HFF-Myc (cell line): ENCODE data around the gene UBASH3A.

Source experiments
- DNase-seq: peaks from one replicate; pipeline ENCODE4 v3.0.0-alpha.2; 2011; ENCODE audit warnings: low read depth; ENCODE audit errors: extremely low read depth
- H3K4me3 ChIP-seq: replicated peaks from 2 replicates; pipeline ENCODE4 v1.5.1; 2011; ENCODE audit warnings: low read depth, mild to moderate bottlenecking, control low read depth, low read length
- CTCF ChIP-seq: IDR thresholded peaks from 2 replicates; pipeline ENCODE4 v1.5.1; 2012; ENCODE audit warnings: mild to moderate bottlenecking, low read depth, low read length, control low read depth; ENCODE audit errors: missing control alignments

UBASH3A gene

GRCh38 chr21:42401154-42401553 is 2.5 kb upstream of the UBASH3A start:
- H3K4me3 ChIP-seq = no peak overlapping the region
- DNase-seq = no peak
- TF ChIP-seq CTCF = no peak

- no peak for DNase-seq
- no peak overlapping the region for H3K4me3 ChIP-seq
- no peak for TF ChIP-seq CTCF
These were observed 1.9 kb upstream of the UBASH3A start for GRCh38 chr21:42401820-42402251.

- DNase-seq = no peak
- TF ChIP-seq CTCF = no peak
- H3K4me3 ChIP-seq = no peak overlapping the region
These were observed 837 bp downstream of the UBASH3A start for GRCh38 chr21:42404539-42404938.

- no peak overlapping the region for H3K4me3 ChIP-seq
- TF ChIP-seq CTCF = no peak
- no peak for DNase-seq
These were observed 1.6 kb downstream of the UBASH3A start for GRCh38 chr21:42405064-42406013.

GRCh38 chr21:42406201-42406621 is 2.5 kb downstream of the UBASH3A start:
- no peak for DNase-seq
- no peak for TF ChIP-seq CTCF
- no peak overlapping the region for H3K4me3 ChIP-seq

- no peak overlapping the region for H3K4me3 ChIP-seq
- DNase-seq = no peak
- TF ChIP-seq CTCF = no peak
These were observed 3.2 kb downstream of the UBASH3A start for GRCh38 chr21:42406866-42407265.
